Tibial nerve (tissue), 4 donors: ENCODE measurements around the gene PRPF19. TPM values are rescaled to one million over a fixed set of nuclear protein-coding genes. Genes with fewer than 3 reads are reported as not detected.
A peak's percentile ranks its signal among the peaks of the same experiment; 100 is the strongest.

Source experiments
- DNase-seq, 2 donors: peaks; one replicate each; pipeline ENCODE4 v3.0.0-alpha.2; 2019; ENCODE audit warnings: low spot score in 2 of 2
- H3K27ac ChIP-seq, 4 donors: fragments of 200-600 bp; sonication (generic) in 3 of 4; one replicate each; pipeline ENCODE4 v1.5.1; 2017 to 2019; ENCODE audit warnings: mild to moderate bottlenecking in 1 of 4
- H3K27me3 ChIP-seq, 2 donors: fragments of 200-600 bp; sonication (generic) in 1 of 2; one replicate each; pipeline versions ENCODE4 v1.5.1 to v1.6.0; 2017 to 2019
- H3K36me3 ChIP-seq, 3 donors: fragments of 200-600 bp; sonication (generic); one replicate each; pipeline ENCODE4 v1.5.1; 2018 to 2019
- H3K4me1 ChIP-seq, 4 donors: fragments of 200-600 bp; sonication (generic) in 3 of 4; one replicate each; pipeline ENCODE4 v1.5.1; 2017 to 2019
- H3K4me3 ChIP-seq, 4 donors: fragments of 200-600 bp; sonication (generic) in 3 of 4; one replicate each; pipeline ENCODE4 v1.5.1; 2017 to 2019; ENCODE audit warnings: mild to moderate bottlenecking in 1 of 4, moderate library complexity in 1 of 4
- H3K9me3 ChIP-seq, 4 donors: fragments of 200-600 bp; sonication (generic) in 3 of 4; one replicate each; pipeline ENCODE4 v1.5.1; 2017 to 2019
- EP300 ChIP-seq, 2 donors: sonication (generic); formaldehyde crosslinking; IDR thresholded peaks; one replicate each; pipeline ENCODE4 v1.6.1; 2017; ENCODE audit warnings: antibody characterized with exemption in 2 of 2, mild to moderate bottlenecking in 1 of 2
- POLR2A ChIP-seq, 2 donors: fragments of 450-650 bp; IDR thresholded peaks; one replicate each; pipeline ENCODE4 v1.6.1; 2017; ENCODE audit warnings: antibody characterized with exemption in 2 of 2, mild to moderate bottlenecking in 2 of 2, moderate library complexity in 2 of 2
- WGBS, 2 donors: methylation state at CpG; one replicate each; pipeline ENCODE4 v1.1.5; 2018; 5-methylcytosine and 5-hydroxymethylcytosine counted together
- total RNA-seq, 4 donors: library from RNA; depleted of rRNA; stranded (reverse); fragments of >200 nt; gene quantifications; one replicate each; pipeline ENCODE4 v1.1.0, GENCODE V29; 2016
- TF ChIP-seq, protein P1 (sequence below), 5 experiments: fragments of 200-600 bp in 3 of 5; fragments of 450-650 bp in 2 of 5; sonication (generic) in 3 of 5; IDR thresholded peaks; one replicate each; pipeline ENCODE4 v1.5.1; 2016 to 2019; ENCODE audit warnings: antibody characterized with exemption in 5 of 5, mild to moderate bottlenecking in 3 of 5, moderate library complexity in 2 of 5

Gene PRPF19
- total RNA-seq, 4 donors from 2014 or later, result 49.6 to 92.0 (median 55.5) TPM

DNA sequence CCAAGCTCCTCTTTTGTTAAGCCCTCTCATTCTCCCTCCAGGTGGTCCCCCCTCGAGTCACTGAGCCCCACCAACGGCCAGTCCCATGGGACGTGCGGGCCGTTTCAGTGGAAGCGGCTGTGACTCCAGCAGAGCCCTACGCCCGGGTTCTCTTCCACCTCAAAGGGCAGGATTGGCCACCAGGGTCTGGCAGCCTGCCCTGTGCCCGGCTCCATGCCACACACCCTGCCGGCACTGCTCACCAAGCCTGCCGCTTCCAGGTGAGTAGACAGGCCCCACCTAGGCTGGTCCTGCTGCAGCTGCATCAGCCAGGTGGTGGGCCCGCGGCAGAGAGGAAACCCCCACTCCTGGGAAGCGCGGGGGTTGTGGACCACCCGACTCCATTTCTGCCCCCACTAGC lies 21.2 kb upstream of the PRPF19 start:
- H3K4me1 ChIP-seq, result peaks cover 0 to 30% (median 19%) of the 10 kb centered on the region in 4 donors
- no peak overlapping the region for H3K27ac ChIP-seq
- no peak for DNase-seq
- 74 to 84% methylated on average over 9 to 14 of the region's 16 CpGs for WGBS, 2 donors
- H3K9me3 ChIP-seq, result no peaks in the 10 kb centered on the region
- peaks cover 0 to 11% of the 10 kb centered on the region in 2 donors for H3K27me3 ChIP-seq
- H3K4me3 ChIP-seq, result no peak overlapping the region
- peaks cover 0 to 50% (median 0%) of the 10 kb centered on the region in 3 donors for H3K36me3 ChIP-seq
- no peak for TF ChIP-seq POLR2A (IDR thresholded peaks at IDR 0.05)
- TF ChIP-seq, protein P1, sequence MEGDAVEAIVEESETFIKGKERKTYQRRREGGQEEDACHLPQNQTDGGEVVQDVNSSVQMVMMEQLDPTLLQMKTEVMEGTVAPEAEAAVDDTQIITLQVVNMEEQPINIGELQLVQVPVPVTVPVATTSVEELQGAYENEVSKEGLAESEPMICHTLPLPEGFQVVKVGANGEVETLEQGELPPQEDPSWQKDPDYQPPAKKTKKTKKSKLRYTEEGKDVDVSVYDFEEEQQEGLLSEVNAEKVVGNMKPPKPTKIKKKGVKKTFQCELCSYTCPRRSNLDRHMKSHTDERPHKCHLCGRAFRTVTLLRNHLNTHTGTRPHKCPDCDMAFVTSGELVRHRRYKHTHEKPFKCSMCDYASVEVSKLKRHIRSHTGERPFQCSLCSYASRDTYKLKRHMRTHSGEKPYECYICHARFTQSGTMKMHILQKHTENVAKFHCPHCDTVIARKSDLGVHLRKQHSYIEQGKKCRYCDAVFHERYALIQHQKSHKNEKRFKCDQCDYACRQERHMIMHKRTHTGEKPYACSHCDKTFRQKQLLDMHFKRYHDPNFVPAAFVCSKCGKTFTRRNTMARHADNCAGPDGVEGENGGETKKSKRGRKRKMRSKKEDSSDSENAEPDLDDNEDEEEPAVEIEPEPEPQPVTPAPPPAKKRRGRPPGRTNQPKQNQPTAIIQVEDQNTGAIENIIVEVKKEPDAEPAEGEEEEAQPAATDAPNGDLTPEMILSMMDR (IDR thresholded peaks at IDR 0.05), result no peak

DNA sequence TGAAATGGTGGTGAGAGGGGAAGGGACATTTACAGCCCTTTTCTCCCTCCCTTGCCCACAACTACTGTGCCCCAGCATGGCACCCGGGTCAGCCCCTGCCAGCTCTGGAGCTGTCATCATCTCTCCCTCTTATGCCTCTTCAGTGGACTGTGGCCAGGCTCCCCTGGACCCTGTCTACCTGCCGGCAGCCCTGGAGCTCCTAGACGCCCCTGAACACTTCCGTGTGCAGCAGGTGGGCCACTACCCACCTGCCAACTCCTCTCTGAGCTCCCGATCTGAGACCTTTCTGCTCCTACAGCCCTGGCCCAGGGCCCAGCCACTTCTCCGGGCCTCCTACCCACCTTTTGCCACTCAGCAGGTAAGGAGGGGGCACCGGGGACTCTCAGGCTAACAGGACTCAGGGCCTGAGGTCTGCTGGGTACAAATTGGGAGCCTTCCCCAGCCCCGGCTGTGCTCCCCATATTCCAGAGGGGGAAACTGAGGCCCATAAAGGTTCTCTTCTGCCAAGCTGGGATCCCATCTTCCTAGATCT lies 20.7 kb upstream of the PRPF19 start:
- H3K36me3 ChIP-seq, result peaks cover 0 to 55% (median 5%) of the 10 kb centered on the region in 3 donors
- WGBS, 2 donors, result 92% methylated on average over 8 of the region's 8 CpGs

DNA sequence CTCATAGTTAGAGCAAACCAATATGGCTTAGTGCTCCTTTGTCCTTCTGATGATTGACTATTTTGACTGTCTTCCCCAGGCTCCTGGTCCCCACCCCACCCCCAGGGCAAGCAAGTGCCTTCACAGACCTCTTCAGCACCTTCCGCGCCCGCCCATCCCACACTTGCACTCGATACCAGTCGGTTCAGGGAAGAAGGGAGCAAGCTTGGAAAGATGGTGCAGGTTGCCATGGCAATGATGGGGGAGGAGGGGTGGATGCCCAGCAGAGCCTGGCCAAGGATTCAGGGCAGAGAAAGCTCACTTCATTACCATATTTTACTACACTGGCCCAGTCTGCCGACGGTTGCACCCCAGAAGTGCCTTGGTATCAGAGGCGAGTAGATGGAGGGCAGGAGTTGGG lies 20.1 kb upstream of the PRPF19 start:
- Histone ChIP-seq H3K27me3 (peaks cover 0 to 11% of the 10 kb centered on the region in 2 donors), H3K4me1 (peaks cover 0 to 30% (median 19%) of the 10 kb centered on the region in 4 donors), H3K27ac (no peak overlapping the region), H3K9me3 (no peaks in the 10 kb centered on the region), H3K36me3 (peaks cover 0 to 56% (median 11%) of the 10 kb centered on the region in 3 donors), H3K4me3 (no peak overlapping the region)
- 86 to 87% methylated on average over 8 of the region's 8 CpGs for WGBS, 2 donors
- TF ChIP-seq POLR2A (IDR thresholded peaks at IDR 0.05), result no peak
- TF ChIP-seq, protein P1 (IDR thresholded peaks at IDR 0.05), result no peak
- no peak for TF ChIP-seq EP300 (IDR thresholded peaks at IDR 0.05)
- no peak for DNase-seq

More for the DNA sequence above, 20.7 kb upstream of the PRPF19 start:
- Histone ChIP-seq H3K4me3 (no peak overlapping the region), H3K4me1 (peaks cover 0 to 30% (median 19%) of the 10 kb centered on the region in 4 donors), H3K27ac (no peak overlapping the region), H3K27me3 (peaks cover 0 to 11% of the 10 kb centered on the region in 2 donors), H3K9me3 (no peaks in the 10 kb centered on the region)
- no peak for DNase-seq
- TF ChIP-seq, protein P1 (IDR thresholded peaks at IDR 0.05), result no peak
- no peak for TF ChIP-seq EP300 (IDR thresholded peaks at IDR 0.05)
- TF ChIP-seq POLR2A (IDR thresholded peaks at IDR 0.05), result no peak

DNA sequence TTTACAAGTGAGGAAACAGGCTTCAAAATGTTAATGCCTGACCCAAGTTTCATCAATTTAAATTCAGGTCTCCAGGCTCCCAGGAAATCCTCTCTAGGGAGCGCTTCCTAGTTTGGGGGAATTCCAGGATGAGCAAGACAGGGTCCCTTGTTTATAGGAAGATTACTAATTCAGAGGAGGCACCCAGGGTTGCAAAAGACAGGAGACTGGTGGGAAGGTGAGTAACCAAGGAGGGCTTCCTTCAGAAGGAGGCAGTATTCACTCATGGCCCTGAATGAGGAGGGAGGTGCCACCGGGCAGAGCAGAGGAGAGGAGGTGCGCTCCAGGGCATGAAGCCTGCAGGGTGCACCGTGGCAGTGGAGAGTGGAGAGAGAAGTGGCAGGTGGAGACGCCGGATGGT lies 19.5 kb upstream of the PRPF19 start:
- H3K36me3 ChIP-seq, result peaks cover 0 to 56% (median 17%) of the 10 kb centered on the region in 3 donors
- H3K4me3 ChIP-seq, result no peak overlapping the region
- TF ChIP-seq POLR2A (IDR thresholded peaks at IDR 0.05) (no peak), EP300 (IDR thresholded peaks at IDR 0.05) (no peak)
- TF ChIP-seq, protein P1 (IDR thresholded peaks at IDR 0.05), result no peak
- H3K4me1 ChIP-seq, result peaks cover 0 to 30% (median 19%) of the 10 kb centered on the region in 4 donors
- H3K9me3 ChIP-seq, result no peaks in the 10 kb centered on the region
- WGBS, 2 donors, result 71 to 75% methylated on average over 6 of the region's 6 CpGs
- DNase-seq, result no peak
- H3K27ac ChIP-seq, result no peak overlapping the region
- H3K27me3 ChIP-seq, result peaks cover 0 to 11% of the 10 kb centered on the region in 2 donors

DNA sequence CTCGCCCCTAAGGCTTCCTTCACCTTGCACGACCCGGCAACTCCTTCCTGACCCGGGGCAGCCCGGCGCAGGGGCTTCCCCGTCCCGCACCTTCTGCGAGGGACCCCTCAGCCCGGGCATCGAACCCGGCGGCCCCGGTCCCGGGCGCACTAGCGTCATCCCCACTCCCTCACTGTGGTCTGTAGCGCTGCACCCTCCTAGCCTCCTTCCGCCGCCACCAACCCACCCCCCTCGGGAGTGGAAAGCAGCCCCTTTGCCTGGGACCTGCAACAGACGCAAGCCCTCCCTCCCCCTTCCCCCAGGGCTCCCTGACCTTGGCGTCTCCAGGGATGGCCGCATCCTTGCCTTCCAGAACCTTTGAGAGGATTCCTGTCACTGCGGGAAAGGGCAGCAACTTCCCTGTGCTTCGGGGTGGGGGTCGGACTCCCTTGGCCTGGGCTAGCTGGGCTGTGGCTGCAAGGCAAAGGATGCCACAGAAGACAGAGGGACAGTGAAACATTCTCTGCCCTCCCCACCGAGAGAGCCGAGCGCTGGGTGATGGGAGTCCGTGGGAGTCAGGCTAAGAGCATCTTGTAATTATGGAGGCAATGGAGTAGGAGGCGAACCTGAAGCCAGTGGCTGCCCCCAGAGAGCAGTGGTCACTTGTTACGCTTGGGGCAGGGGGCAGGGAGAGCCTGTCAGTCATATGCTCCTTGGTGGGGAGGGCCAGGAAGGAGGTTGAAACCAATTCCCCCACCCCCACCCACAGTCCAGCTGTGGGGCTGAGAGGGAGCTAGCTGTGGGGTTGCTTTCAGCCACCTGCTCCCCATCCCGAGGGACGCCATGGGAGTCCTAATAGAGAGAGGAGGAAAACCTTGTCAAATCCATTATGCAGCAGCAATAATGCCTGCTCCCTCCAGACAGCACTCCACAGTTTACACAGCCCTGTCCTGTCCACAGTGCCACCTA lies 18.8 kb upstream of the PRPF19 start:
- Histone ChIP-seq H3K9me3 (no peaks in the 10 kb centered on the region), H3K4me3 (peak overlapping the region; percentile 53 to 73 (median 62)), H3K4me1 (peaks cover 0 to 30% (median 19%) of the 10 kb centered on the region in 4 donors), H3K27me3 (peaks cover 0 to 11% of the 10 kb centered on the region in 2 donors), H3K27ac (peak overlapping the region in 1 of 4 donors; percentile 56), H3K36me3 (peaks cover 0 to 56% (median 24%) of the 10 kb centered on the region in 3 donors)
- DNase-seq, result no peak
- 6 to 7% methylated on average over 31 to 35 of the region's 35 CpGs for WGBS, 2 donors
- no peak for TF ChIP-seq POLR2A (IDR thresholded peaks at IDR 0.05)
- TF ChIP-seq EP300 (IDR thresholded peaks at IDR 0.05), result no peak
- TF ChIP-seq, protein P1 (IDR thresholded peaks at IDR 0.05), result no peak
